HEK293 (cell line): ENCODE data around the gene ARFGEF2.

Experiments used
- GLI2 ChIP-seq: fragments of 450-650 bp; formaldehyde crosslinking; IDR thresholded peaks from 2 replicates; pipeline ENCODE4; 2017; ENCODE audit warnings: missing biosample characterization, missing genetic modification characterization, low read depth, borderline replicate concordance
- GLIS2 ChIP-seq: fragments of 450-650 bp; formaldehyde crosslinking; IDR thresholded peaks from 2 replicates; pipeline ENCODE4 v1.5.1; 2016; ENCODE audit warnings: missing biosample characterization, missing genetic modification characterization
- KLF10 ChIP-seq: fragments of 450-650 bp; IDR thresholded peaks from 2 replicates; pipeline ENCODE4 v1.5.1; 2018; ENCODE audit warnings: missing biosample characterization, mild to moderate bottlenecking, missing genetic modification characterization
- OSR2 ChIP-seq: fragments of 450-650 bp; formaldehyde crosslinking; IDR thresholded peaks from 2 replicates; pipeline ENCODE4 v1.5.1; 2016; ENCODE audit warnings: missing biosample characterization, missing genetic modification characterization
- PRDM6 ChIP-seq: fragments of 450-650 bp; formaldehyde crosslinking; IDR thresholded peaks from 2 replicates; pipeline ENCODE4 v1.5.1; 2017; ENCODE audit warnings: missing biosample characterization, missing genetic modification characterization
- ZBTB10 ChIP-seq: fragments of 450-650 bp; formaldehyde crosslinking; IDR thresholded peaks from 2 replicates; pipeline ENCODE4 v1.5.1; 2016; ENCODE audit warnings: missing biosample characterization, missing genetic modification characterization
- ZBTB20 ChIP-seq: fragments of 450-650 bp; formaldehyde crosslinking; IDR thresholded peaks from 2 replicates; pipeline ENCODE4 v1.5.1; 2016; ENCODE audit warnings: missing biosample characterization, missing genetic modification characterization
- ZBTB44 ChIP-seq: fragments of 450-650 bp; IDR thresholded peaks from 2 replicates; pipeline ENCODE4 v1.5.1; 2018; ENCODE audit warnings: missing biosample characterization, mild to moderate bottlenecking, missing genetic modification characterization
- ZBTB49 ChIP-seq: fragments of 450-650 bp; formaldehyde crosslinking; IDR thresholded peaks from 2 replicates; pipeline ENCODE4 v1.5.1; 2016; ENCODE audit warnings: missing biosample characterization, missing genetic modification characterization, low read depth
- ZEB2 ChIP-seq: fragments of 450-650 bp; formaldehyde crosslinking; IDR thresholded peaks from 2 replicates; pipeline ENCODE4 v1.5.1; 2016; ENCODE audit warnings: missing biosample characterization, missing genetic modification characterization
- ZNF114 ChIP-seq: fragments of 450-650 bp; formaldehyde crosslinking; IDR thresholded peaks from 2 replicates; pipeline ENCODE4 v1.5.0; 2017; ENCODE audit warnings: missing biosample characterization, missing genetic modification characterization
- ZNF138 ChIP-seq: fragments of 450-650 bp; formaldehyde crosslinking; IDR thresholded peaks from 2 replicates; pipeline ENCODE4 v1.5.1; 2016; ENCODE audit warnings: missing biosample characterization, missing genetic modification characterization, borderline replicate concordance
- ZNF146 ChIP-seq: fragments of 450-650 bp; formaldehyde crosslinking; IDR thresholded peaks from 2 replicates; pipeline ENCODE4 v1.5.1; 2016; ENCODE audit warnings: missing biosample characterization, missing genetic modification characterization
- ZNF148 ChIP-seq: fragments of 450-650 bp; formaldehyde crosslinking; IDR thresholded peaks from 2 replicates; pipeline ENCODE4 v1.5.0; 2017; ENCODE audit warnings: missing biosample characterization, missing genetic modification characterization, borderline replicate concordance
- ZNF157 ChIP-seq: fragments of 450-650 bp; formaldehyde crosslinking; IDR thresholded peaks from 2 replicates; pipeline ENCODE4 v1.5.1; 2016; ENCODE audit warnings: missing biosample characterization, missing genetic modification characterization
- ZNF174 ChIP-seq: fragments of 450-650 bp; formaldehyde crosslinking; IDR thresholded peaks from 2 replicates; pipeline ENCODE4 v1.5.0; 2017; ENCODE audit warnings: missing biosample characterization, mild to moderate bottlenecking, missing genetic modification characterization
- ZNF175 ChIP-seq: fragments of 450-650 bp; formaldehyde crosslinking; IDR thresholded peaks from 2 replicates; pipeline ENCODE4 v1.5.1; 2016; ENCODE audit warnings: missing biosample characterization, missing genetic modification characterization
- ZNF211 ChIP-seq: fragments of 450-650 bp; formaldehyde crosslinking; IDR thresholded peaks from 2 replicates; pipeline ENCODE4 v1.5.1; 2016; ENCODE audit warnings: low read depth, missing biosample characterization, missing genetic modification characterization
- ZNF239 ChIP-seq: fragments of 450-650 bp; formaldehyde crosslinking; IDR thresholded peaks from 2 replicates; pipeline ENCODE4 v1.5.1; 2016; ENCODE audit warnings: missing biosample characterization, missing genetic modification characterization
- ZNF426 ChIP-seq: fragments of 450-650 bp; formaldehyde crosslinking; IDR thresholded peaks from 2 replicates; pipeline ENCODE4 v1.5.1; 2017; ENCODE audit warnings: missing biosample characterization, missing genetic modification characterization, mild to moderate bottlenecking, inconsistent platforms, moderate library complexity
- ZNF433 ChIP-seq: fragments of 450-650 bp; formaldehyde crosslinking; IDR thresholded peaks from 2 replicates; pipeline ENCODE4 v1.5.1; 2016; ENCODE audit warnings: missing biosample characterization, missing genetic modification characterization, low read depth
- ZNF514 ChIP-seq: fragments of 450-650 bp; formaldehyde crosslinking; IDR thresholded peaks from 2 replicates; pipeline ENCODE4 v1.5.1; 2016; ENCODE audit warnings: missing biosample characterization, missing genetic modification characterization
- ZNF544 ChIP-seq: fragments of 450-650 bp; formaldehyde crosslinking; IDR thresholded peaks from 2 replicates; pipeline ENCODE4 v1.5.0; 2017; ENCODE audit warnings: missing biosample characterization, missing genetic modification characterization
- ZNF548 ChIP-seq: fragments of 450-650 bp; formaldehyde crosslinking; IDR thresholded peaks from 2 replicates; pipeline ENCODE4 v1.5.1; 2016; ENCODE audit warnings: missing biosample characterization, missing genetic modification characterization
- ZNF555 ChIP-seq: fragments of 450-650 bp; formaldehyde crosslinking; conservative IDR thresholded peaks from 2 replicates; pipeline ENCODE4 v1.5.1; 2017; ENCODE audit warnings: missing biosample characterization, mild to moderate bottlenecking, missing genetic modification characterization, inconsistent platforms
- ZNF571 ChIP-seq: fragments of 450-650 bp; formaldehyde crosslinking; IDR thresholded peaks from 2 replicates; pipeline ENCODE4 v1.5.0; 2017; ENCODE audit warnings: missing biosample characterization, missing genetic modification characterization
- ZNF629 ChIP-seq: fragments of 450-650 bp; formaldehyde crosslinking; IDR thresholded peaks from 2 replicates; pipeline ENCODE4 v1.5.1; 2017; ENCODE audit warnings: missing biosample characterization, missing genetic modification characterization
- ZNF654 ChIP-seq: fragments of 450-650 bp; formaldehyde crosslinking; IDR thresholded peaks from 2 replicates; pipeline ENCODE4 v1.5.1; 2016; ENCODE audit warnings: low read depth, missing biosample characterization, missing genetic modification characterization
- ZNF660 ChIP-seq: fragments of 450-650 bp; IDR thresholded peaks from 2 replicates; pipeline ENCODE4 v1.5.1; 2018; ENCODE audit warnings: missing biosample characterization, mild to moderate bottlenecking, missing genetic modification characterization
- ZXDB ChIP-seq: fragments of 450-650 bp; formaldehyde crosslinking; IDR thresholded peaks from 2 replicates; pipeline ENCODE4 v1.5.1; 2016; ENCODE audit warnings: missing biosample characterization, missing genetic modification characterization

ARFGEF2 gene

GRCh38 chr20:49046087-49046900 is 124.8 kb downstream of the ARFGEF2 start, which contains the start of gene CSE1L (continued):
- TF ChIP-seq ZNF157 (no peak), ZNF544 (tag by site-specific recombination) (no peak), ZNF654 (no peak), KLF10 (peak; percentile 47; the same call in 1 of the 2 replicates), PRDM6 (no peak), ZNF239 (no peak), ZNF514 (tag by site-specific recombination) (no peak), ZBTB49 (tag by site-specific recombination) (no peak), ZNF548 (tag by site-specific recombination) (no peak), ZNF146 (peak; percentile 38), ZNF138 (tag by site-specific recombination) (no peak), ZNF571 (no peak), ZNF114 (no peak), GLI2 (tag by site-specific recombination) (no peak), ZNF660 (no peak), ZNF426 (no peak), ZNF174 (tag by site-specific recombination) (no peak), ZNF555 (tag by site-specific recombination) (no peak), ZNF175 (tag by site-specific recombination) (no peak), ZBTB10 (tag by site-specific recombination) (peak; percentile 84), ZXDB (peak; percentile 91), ZBTB20 (tag by site-specific recombination) (peak; percentile 46; the same call in 1 of the 2 replicates), ZNF211 (no peak), ZEB2 (tag by site-specific recombination) (peak; percentile 94), OSR2 (tag by site-specific recombination) (0 out of 2 replicates have a peak, but pooled peaks have one; percentile 6), GLIS2 (peak; percentile 45), ZBTB44 (no peak), ZNF629 (peak; percentile 49; the same call in 1 of the 2 replicates), ZNF148 (tag by site-specific recombination) (no peak), ZNF433 (tag by site-specific recombination) (no peak)
